Raji (cell line): ENCODE data around the gene SPAAR.

Experiments used
- POLR2A ChIP-seq: IDR thresholded peaks from 2 replicates; pipeline ENCODE4 v1.6.1; 2011; ENCODE audit warnings: low read depth, low read length, control low read depth; ENCODE audit not compliant: insufficient read depth

Gene SPAAR

GRCh38 chr9:35896570-35896969, 12.7 kb upstream of the SPAAR start:
- no peak for TF ChIP-seq POLR2A

- no peak for TF ChIP-seq POLR2A
Observed at GRCh38 chr9:35898337-35898736, 11.0 kb upstream of the SPAAR start.

DNA sequence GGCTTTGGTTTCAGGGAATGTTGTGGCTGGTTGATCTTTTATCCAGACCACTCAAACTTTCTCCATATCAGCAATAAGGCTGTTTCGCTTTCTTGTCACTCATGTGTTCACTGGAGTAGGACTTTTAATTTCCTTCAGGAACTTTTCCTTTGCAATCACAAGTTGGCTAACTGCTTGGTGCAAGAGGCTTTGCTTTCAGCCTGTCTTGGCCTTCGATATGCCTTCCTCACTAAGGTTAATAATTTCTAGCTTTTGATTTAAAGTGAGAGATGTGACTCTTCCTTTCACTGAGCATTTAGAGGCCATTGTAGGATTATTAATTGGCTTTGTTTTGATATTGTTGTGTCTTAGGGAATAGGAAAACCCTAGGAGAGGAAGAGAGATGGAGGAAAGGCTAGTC, 10.3 kb upstream of the SPAAR start:
- TF ChIP-seq POLR2A, result no peak

DNA sequence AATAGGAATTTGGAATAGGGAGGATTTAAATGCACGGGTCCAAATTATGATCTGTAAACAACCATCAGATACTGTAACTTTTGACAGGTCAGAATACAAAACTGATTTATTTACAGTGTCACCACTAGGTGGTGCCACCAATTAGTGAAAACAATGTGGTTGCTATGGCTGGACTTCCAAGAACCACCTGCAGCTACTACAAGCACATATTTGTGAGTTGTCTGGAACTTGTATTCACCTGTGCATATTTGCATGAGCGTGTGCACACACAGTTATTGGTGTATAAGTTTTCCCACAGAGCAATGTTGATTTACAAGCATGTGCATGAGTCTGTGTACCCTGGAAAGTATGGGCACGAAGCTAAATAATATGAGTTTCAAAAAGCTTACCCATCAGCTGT, 6.2 kb upstream of the SPAAR start:
- TF ChIP-seq POLR2A, result no peak

GRCh38 chr9:35904338-35904737, 5.0 kb upstream of the SPAAR start:
- no peak for TF ChIP-seq POLR2A

DNA sequence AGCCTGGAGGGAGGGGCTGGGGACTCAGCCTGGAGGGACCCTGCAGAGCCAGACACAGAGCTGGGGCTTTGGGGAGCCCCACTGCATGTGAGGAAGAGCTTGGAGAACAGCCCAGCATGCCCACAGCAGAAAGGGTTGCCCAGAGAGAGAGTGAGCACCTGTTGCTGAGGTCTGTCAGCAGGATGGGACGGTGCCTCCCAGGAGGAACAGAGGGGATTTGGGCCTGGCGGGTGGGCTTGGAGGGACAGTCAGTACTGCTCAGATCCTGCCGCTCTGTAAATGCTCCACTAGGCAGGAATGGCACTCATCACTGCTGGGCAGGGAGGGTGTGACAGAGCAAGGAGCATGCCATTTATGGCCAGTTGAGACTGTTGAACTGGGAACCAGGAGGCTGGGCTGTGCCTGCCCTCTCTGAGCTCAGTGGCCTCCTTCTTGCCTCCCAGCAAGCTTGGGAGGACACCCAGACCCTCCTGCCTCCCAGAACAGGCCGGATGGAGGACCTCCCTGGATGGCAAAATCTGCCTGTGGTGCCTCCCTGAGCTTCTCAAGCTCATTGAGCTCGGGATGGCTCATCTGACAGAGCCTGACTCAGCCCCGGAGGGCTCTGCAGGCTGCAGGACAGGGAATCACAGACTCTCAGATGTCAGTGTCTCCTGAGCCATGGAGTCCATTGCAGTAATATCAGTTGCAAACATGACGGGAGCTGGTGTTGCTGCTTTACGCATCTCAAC, 4.1 kb upstream of the SPAAR start:
- no peak for TF ChIP-seq POLR2A

DNA sequence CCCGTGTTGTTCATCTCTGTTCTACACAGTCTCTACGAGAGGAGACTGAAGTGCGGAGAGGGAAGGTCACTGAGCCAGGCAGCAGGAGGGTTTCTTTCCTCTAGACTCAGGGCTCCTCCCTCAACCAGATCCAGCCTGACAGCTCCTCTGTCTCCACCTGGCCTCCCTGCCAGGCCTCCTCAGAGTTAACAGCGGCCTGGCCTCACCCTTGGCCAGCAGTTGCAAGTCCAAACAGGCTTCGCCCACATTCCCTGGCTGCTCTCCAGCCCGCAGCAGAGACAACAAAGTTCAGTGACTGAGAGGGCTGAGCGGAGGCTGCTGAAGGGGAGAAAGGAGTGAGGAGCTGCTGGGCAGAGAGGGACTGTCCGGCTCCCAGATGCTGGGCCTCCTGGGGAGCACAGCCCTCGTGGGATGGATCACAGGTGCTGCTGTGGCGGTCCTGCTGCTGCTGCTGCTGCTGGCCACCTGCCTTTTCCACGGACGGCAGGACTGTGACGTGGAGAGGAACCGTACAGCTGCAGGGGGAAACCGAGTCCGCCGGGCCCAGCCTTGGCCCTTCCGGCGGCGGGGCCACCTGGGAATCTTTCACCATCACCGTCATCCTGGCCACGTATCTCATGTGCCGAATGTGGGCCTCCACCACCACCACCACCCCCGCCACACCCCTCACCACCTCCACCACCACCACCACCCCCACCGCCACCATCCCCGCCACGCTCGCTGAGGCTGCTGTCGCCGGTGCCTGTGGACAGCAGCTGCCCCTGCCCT, 3.2 kb upstream of the SPAAR start, which contains the start of gene HRCT1:
Gene HRCT1 (plus strand): TSS at position 291 of the 768 bp plus-strand sequence. CDS start 86 bp downstream, at position 377.
- no peak for TF ChIP-seq POLR2A

DNA sequence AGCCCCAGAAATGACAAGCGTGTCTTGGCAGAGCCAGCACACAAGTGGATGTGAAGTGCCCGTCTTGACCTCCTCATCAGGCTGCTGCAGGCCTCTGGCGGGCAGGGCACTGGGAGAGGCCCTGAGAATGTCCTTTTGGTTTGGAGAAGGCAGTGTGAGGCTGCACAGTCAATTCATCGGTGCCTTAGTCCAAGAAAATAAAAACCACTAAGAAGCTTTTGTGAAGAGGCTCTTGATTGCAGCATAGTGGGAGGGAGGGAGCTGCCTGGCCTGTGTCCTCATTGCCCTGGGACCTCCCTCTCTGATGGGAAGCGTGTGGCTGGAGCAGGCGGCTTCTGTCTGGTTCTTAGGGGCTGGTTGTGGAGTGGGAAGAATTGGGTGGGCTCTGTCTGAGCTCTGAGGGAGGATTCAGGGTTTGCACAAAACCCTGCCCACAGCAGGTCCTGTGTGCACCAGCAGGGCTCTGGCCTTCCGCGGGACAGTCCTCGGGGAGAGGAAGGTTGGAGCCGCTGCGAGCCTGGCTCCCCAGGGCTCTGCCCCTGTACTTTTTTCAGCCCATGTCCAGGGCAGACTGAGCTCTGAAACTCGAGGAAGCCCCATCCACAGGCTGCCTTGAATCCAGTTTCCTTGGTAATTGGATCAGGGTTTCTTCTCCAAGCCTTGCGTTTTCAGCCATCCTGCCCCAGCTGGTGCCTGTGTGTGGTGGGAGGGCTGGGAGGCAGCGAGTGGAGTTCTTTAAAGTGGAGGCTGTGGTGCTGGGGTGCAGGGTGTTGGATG, 2.2 kb upstream of the SPAAR start:
- no peak for TF ChIP-seq POLR2A

DNA sequence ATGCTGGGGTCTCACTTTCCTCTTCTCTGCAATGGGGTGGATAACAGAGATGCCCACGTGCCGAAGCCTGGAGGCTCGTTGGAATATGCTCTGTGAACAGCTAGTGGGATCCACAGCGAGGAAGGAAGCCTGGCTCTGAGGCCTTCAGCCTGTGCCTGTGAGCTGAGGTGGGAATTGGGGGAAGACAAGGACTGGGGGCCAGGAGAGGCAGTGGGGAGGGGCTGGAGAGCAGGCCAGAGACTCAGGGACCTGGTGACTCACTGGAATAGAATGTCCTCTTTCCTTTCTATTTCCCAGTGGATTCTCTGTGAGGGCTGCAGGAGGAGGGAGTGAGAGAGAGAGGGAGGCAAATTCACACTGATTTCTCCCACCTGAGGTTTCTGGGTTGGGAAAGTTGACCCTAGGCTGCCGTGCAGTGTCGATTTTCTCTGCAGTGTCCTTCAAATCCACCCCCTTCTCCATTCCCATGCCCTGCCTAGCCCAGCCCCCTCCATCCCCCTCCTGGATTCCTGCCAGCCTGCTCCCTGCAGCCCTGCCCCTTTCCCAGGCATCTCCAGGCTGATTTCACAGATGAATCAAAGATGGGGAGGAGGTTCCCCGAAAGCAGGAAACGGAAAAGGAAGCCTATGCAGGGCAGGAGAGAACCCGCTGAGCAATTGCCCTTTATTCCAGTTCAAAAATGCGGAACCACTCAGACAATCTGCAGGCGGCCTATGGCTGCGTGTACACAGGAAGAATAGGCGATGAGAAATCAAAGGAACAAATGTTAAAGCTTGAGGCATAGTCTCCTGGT, 1.4 kb upstream of the SPAAR start:
- TF ChIP-seq POLR2A, result no peak

GRCh38 chr9:35908504-35909125, 675 bp upstream of the SPAAR start:
- no peak for TF ChIP-seq POLR2A

DNA sequence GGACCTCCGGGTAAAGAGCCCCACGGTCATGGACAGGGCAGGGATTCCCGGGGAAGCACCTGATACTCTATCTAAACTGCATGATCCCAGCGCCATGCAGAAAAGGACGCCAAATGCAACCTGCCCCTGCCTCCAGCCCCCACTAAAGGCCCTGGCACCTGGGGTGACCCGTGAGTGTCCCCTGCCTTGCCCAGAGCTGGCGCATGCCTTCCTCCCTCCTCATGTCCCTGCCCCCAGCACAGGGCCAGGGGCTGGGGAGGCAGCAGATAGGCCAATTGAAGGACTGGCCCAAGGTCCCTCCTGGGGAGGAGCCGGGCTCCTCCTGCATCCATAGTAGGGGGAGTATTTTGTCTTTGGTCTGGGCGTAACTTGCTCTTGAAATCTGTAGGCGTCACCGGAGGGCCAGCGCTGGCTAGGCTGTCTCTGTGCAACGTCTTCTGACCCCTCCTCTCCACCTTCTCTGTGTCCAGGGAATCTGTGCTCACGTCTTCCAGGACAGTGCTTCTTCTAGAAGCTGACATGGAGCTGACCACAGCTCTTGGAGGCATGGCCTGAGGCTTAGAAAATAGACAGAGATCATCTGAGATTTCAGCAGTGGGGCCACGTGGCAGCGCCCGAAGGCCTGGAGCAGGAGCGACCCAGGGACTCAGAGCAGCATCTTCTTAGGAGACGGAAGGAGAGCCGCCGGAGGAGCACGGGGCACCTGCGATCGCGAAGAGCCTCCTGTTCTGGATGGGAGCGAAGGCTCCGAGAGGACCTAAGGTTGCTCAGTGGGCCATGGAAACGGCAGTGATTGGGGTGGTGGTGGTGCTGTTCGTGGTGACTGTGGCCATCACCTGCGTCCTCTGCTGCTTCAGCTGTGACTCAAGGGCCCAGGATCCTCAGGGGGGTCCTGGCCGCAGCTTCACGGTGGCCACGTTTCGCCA, 660 bp downstream of the SPAAR start:
- TF ChIP-seq POLR2A, result no peak

DNA sequence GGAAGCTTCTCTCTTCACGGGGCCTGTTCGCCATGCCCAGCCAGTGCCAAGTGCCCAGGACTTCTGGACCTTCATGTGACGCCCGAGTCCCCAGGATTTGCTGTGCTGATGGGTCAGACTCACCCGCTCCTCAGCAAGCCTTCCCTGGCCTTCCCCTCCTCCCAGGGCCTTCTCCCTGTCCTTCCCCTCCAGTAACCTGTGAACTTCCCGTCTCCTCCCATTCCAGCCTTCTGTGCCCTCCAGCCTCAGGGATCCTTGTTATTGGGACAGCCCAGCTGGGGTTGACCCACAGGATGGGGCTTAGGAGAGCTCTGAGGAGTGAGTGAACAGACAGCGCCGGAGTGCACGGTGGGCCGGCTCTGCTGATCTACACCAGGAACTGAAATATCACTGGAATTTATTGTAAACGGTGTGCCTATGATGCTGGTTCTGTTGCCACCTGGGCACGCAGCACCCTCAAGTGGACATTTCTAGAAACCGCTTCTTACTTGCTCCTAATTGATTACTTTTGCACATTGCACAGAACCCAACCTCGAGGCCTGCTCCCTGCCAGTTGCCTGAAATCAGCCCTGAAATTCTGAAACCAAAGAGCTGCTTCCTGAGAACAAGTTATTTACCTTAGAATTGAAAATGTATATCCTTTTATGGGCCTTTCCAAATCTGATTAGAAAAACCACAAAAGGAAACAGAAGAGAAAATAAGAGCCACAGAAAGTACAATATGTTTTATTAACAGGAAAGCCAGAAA, 1.5 kb downstream of the SPAAR start:
- no peak for TF ChIP-seq POLR2A

DNA sequence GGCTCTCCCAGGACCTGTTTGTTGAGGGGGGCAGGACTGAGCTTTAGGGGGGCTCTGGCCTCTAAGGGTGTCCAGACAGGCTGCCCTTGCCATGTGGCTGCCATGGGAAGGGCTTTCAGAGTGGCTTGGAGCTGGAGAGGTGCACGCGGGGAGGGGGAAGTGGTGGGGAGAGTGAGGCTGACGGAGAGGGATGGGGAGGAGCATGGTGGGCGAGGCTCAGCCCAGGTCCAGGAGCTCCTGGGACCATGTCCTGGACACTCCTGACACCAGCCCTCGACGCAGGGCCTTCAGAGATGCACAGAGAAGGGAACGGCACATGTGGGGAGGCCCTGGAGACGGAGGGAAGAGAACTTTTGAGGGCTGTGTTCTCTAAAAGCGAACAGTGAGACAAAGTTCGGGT, 2.4 kb downstream of the SPAAR start:
- TF ChIP-seq POLR2A, result no peak

GRCh38 chr9:35912791-35913400, 3.6 kb downstream of the SPAAR start:
- no peak for TF ChIP-seq POLR2A
